Peyer's patch (tissue), 4 donors: ENCODE data around the gene MEG3.

Experiments
- CTCF ChIP-seq, 6 experiments: fragments of 450-650 bp in 4 of 6; fragments of 200-600 bp in 2 of 6; sonication (generic) in 1 of 6; IDR thresholded peaks; one replicate each; pipeline ENCODE4 v1.5.1; 2017 to 2019; ENCODE audit warnings: antibody characterized with exemption in 6 of 6, mild to moderate bottlenecking in 3 of 6, moderate library complexity in 1 of 6
- POLR2A ChIP-seq, 2 donors: fragments of 450-650 bp; IDR thresholded peaks; one replicate each; pipeline ENCODE4 v1.5.1; 2017; ENCODE audit warnings: antibody characterized with exemption in 2 of 2, mild to moderate bottlenecking in 2 of 2, moderate library complexity in 2 of 2

GRCh38 chr14:100874411-100875091 lies 48.6 kb downstream of the MEG3 start:
- no peak for TF ChIP-seq CTCF (IDR thresholded peaks at IDR 0.05)
- TF ChIP-seq POLR2A (IDR thresholded peaks at IDR 0.05): no peak
